ENCODE measurements around the gene KCNJ6. TPM values are rescaled to one million over a fixed set of nuclear protein-coding genes. Genes with fewer than 3 reads are reported as not detected.

Gene KCNJ6
- total RNA-seq, 1 experiment from 2014 or later, result 1.2 TPM

- Mint-ChIP-seq H3K4me1 (peaks cover 6 to 15% of the 10 kb centered on the region in 2 experiments; a peak in 2 of 4 replicates), H3K4me3 (no peak overlapping the region), H3K36me3 (ENCODE audit: insufficient read depth in 1 of 3, low read depth in 3 of 3) (no peaks in the 10 kb centered on the region), H3K27me3 (ENCODE audit: low read depth) (no peaks in the 10 kb centered on the region), H3K9me3 (no peaks in the 10 kb centered on the region), H3K27ac (no peak overlapping the region)
- Histone ChIP-seq H3K4ac (ENCODE audit: low read depth, low read length) (no peak overlapping the region), H4K8ac (replicated peaks; ENCODE audit: insufficient read length, low read depth, low read length) (no peak overlapping the region), H2AFZ (ENCODE audit: low read length) (no peak overlapping the region), H3K9ac (ENCODE audit: extremely low read depth, insufficient read length, low read length) (no peak overlapping the region), H3T11ph (ENCODE audit: low read length) (no peak overlapping the region), H3K23ac (ENCODE audit: insufficient read length, low read depth, low read length) (no peak overlapping the region), H3K79me1 (ENCODE audit: insufficient read depth, low read depth, low read length, poor library complexity, severe bottlenecking) (no peaks in the 10 kb centered on the region), H3K27ac (ENCODE audit: insufficient read length, low read depth, low read length) (no peak overlapping the region), H3K56ac (ENCODE audit: insufficient read length, low read depth, low read length) (no peak overlapping the region), H4K20me1 (ENCODE audit: control insufficient read depth, insufficient read depth, insufficient read length) (no peaks in the 10 kb centered on the region), H3K4me1 (ENCODE audit: insufficient read depth, low read length) (no peaks in the 10 kb centered on the region), H2BK12ac (ENCODE audit: insufficient read length, low read depth, low read length) (no peak overlapping the region), H2AK5ac (ENCODE audit: insufficient read length, low read length) (no peak overlapping the region), H4K5ac (ENCODE audit: insufficient read length, low read depth, low read length) (no peak overlapping the region), H4K91ac (ENCODE audit: insufficient read length, low read depth, low read length) (no peak overlapping the region), H3K79me2 (ENCODE audit: insufficient read depth, low read length) (no peaks in the 10 kb centered on the region), H2BK5ac (ENCODE audit: insufficient read length, low read length) (no peak overlapping the region), H3K4me2 (ENCODE audit: insufficient read depth, insufficient read length, low read length) (no peak overlapping the region), H3K23me2 (ENCODE audit: insufficient read length, low read depth, low read length, poor library complexity, severe bottlenecking) (no peaks in the 10 kb centered on the region), H3K9me3 (ENCODE audit: control insufficient read depth, low read depth, low read length) (no peaks in the 10 kb centered on the region), H3K27me3 (ENCODE audit: insufficient read depth, low read length) (no peaks in the 10 kb centered on the region), H2BK20ac (ENCODE audit: low read depth, low read length, poor library complexity, severe bottlenecking) (no peak overlapping the region), H3K14ac (ENCODE audit: insufficient read depth, low read length) (no peak overlapping the region), H3K18ac (ENCODE audit: insufficient read length, low read depth, low read length) (no peak overlapping the region), H2BK120ac (ENCODE audit: low read depth, low read length, poor library complexity, severe bottlenecking) (no peak overlapping the region), H2BK15ac (ENCODE audit: low read depth, low read length) (no peak overlapping the region)
- DNase-seq, result no peak
- no peak for TF ChIP-seq CTCF (conservative IDR thresholded peaks at IDR 0.05)
- no CpG with 5 or more reads among the region's 4 CpGs for WGBS (ENCODE audit: extremely low coverage, insufficient read length, low lambda C conversion rate)
Observed at GRCh38 chr21:37904856-37905255, 11.4 kb downstream of the KCNJ6 start.

Measured in H9 (cell line).